SK-N-SH (cell line): ENCODE measurements around the gene TLE5. TPM values are rescaled to one million over a fixed set of nuclear protein-coding genes. Genes with fewer than 3 reads are reported as not detected.

Experiments
- CTCF ChIA-PET: fragments of 300-600, 350-600 bp; formaldehyde crosslinking; extraction: SDS; loops from one replicate; lab custom pipeline; 2021; lab: Yijun Ruan, JAX
- POLR2A ChIA-PET: fragments of 350-600 bp; sonication (Branson Sonifier 250); formaldehyde crosslinking; extraction: SDS; loops from one replicate; lab custom pipeline; 2020; ENCODE audit warnings: antibody characterized with exemption, inconsistent platforms; lab: Yijun Ruan, JAX
- DNase-seq: peaks from one replicate; pipeline ENCODE4 v3.0.0; 2012
- H2AFZ ChIP-seq: fragments of 200-600 bp; sonication (generic); 2 replicates; pipeline ENCODE4 v1.8.1; 2016; ENCODE audit warnings: antibody characterized with exemption, mild to moderate bottlenecking, low read depth
- H3F3A ChIP-seq: fragments of 200-600 bp; sonication (generic); replicated peaks from 2 replicates; pipeline ENCODE3; 2016; ENCODE audit warnings: antibody characterized with exemption, mild to moderate bottlenecking; ENCODE audit not compliant: insufficient read depth
- H3K27ac ChIP-seq, 2 experiments: fragments of 200-500 bp in 1 of 2; fragments of 200-600 bp in 1 of 2; sonication (Bioruptor generic) in 1 of 2; sonication (generic), shearing (Covaris generic) in 1 of 2; 2 replicates each; pipeline versions ENCODE4 v1.5.1 to v1.6.1; 2014 to 2016; ENCODE audit warnings: low read depth in 2 of 2, inconsistent platforms in 1 of 2, low read length in 1 of 2, mild to moderate bottlenecking in 1 of 2, mixed read lengths in 1 of 2
- H3K27me3 ChIP-seq: fragments of 200-600 bp; sonication (generic), shearing (Covaris generic); 2 replicates; pipeline ENCODE4 v1.6.1; 2016; ENCODE audit warnings: mixed run types; ENCODE audit not compliant: insufficient read depth
- H3K36me3 ChIP-seq, 2 experiments: fragments of 200-500 bp in 1 of 2; fragments of 200-600 bp in 1 of 2; sonication (Bioruptor generic) in 1 of 2; sonication (generic) in 1 of 2; replicated peaks in 1 of 2; 2 replicates each; pipeline versions ENCODE3 to v1.5.1; 2014 to 2016; ENCODE audit warnings: low read length in 1 of 2, mild to moderate bottlenecking in 1 of 2; ENCODE audit not compliant: insufficient read depth in 2 of 2, control insufficient read depth in 1 of 2
- H3K4me1 ChIP-seq, 2 experiments: fragments of 200-500 bp in 1 of 2; fragments of 200-600 bp in 1 of 2; sonication (Bioruptor generic) in 1 of 2; sonication (generic), shearing (Covaris generic) in 1 of 2; 2 replicates each; pipeline versions ENCODE4 v1.5.1 to v1.6.1; 2014 to 2016; ENCODE audit warnings: low read depth in 1 of 2, low read length in 1 of 2, mixed run types in 1 of 2; ENCODE audit not compliant: insufficient read depth in 2 of 2, control insufficient read depth in 1 of 2
- H3K4me2 ChIP-seq: fragments of 200-600 bp; sonication (generic), shearing (Covaris generic); 2 replicates; pipeline ENCODE4 v1.6.1; 2017; ENCODE audit warnings: mixed run types
- H3K4me3 ChIP-seq, 2 experiments: fragments of 200-500 bp in 1 of 2; fragments of 200-600 bp in 1 of 2; sonication (Bioruptor generic) in 1 of 2; sonication (generic), shearing (Covaris generic) in 1 of 2; 2 replicates each; pipeline versions ENCODE4 v1.5.1 to v1.8.1; 2014 to 2016; ENCODE audit warnings: low read depth in 2 of 2, inconsistent platforms in 1 of 2, low read length in 1 of 2, mild to moderate bottlenecking in 1 of 2, mixed read lengths in 1 of 2, moderate library complexity in 1 of 2
- H3K79me2 ChIP-seq: fragments of 200-600 bp; sonication (generic); 2 replicates; pipeline ENCODE4 v1.8.1; 2017; ENCODE audit warnings: mild to moderate bottlenecking; ENCODE audit not compliant: insufficient read depth
- H3K9ac ChIP-seq: fragments of 200-600 bp; sonication (generic); 2 replicates; pipeline ENCODE4 v1.6.1; 2017; ENCODE audit warnings: mixed run types
- H3K9me2 ChIP-seq: fragments of 200-600 bp; sonication (generic); 2 replicates; pipeline ENCODE4 v1.6.1; 2017; ENCODE audit warnings: mixed run types
- H3K9me3 ChIP-seq: fragments of 200-600 bp; sonication (generic); 2 replicates; pipeline ENCODE4 v1.6.1; 2017; ENCODE audit warnings: mixed run types, mild to moderate bottlenecking, moderate library complexity
- H4K20me1 ChIP-seq: fragments of 200-600 bp; sonication (generic); 2 replicates; pipeline ENCODE4 v1.6.1; 2017; ENCODE audit warnings: mild to moderate bottlenecking, mixed run types; ENCODE audit not compliant: insufficient read depth
- EP300 ChIP-seq, 2 experiments: IDR thresholded peaks; 2 replicates each; pipeline versions ENCODE4 v1.4.0 to v1.6.1; 2012; ENCODE audit warnings: borderline replicate concordance in 1 of 2, low read depth in 1 of 2, low read length in 1 of 2
- FOXJ3 ChIP-seq: sonication (generic); formaldehyde crosslinking; IDR thresholded peaks from 2 replicates; pipeline ENCODE4 v1.5.1; 2020; ENCODE audit warnings: mild to moderate bottlenecking, missing genetic modification reagents
- FOXM1 ChIP-seq: IDR thresholded peaks from 2 replicates; pipeline ENCODE4 v1.4.0; 2012; ENCODE audit warnings: low read depth, mild to moderate bottlenecking
- GATA2 ChIP-seq: sonication (generic); formaldehyde crosslinking; IDR thresholded peaks from 2 replicates; pipeline ENCODE4 v1.5.0; 2020; ENCODE audit warnings: mild to moderate bottlenecking, missing genetic modification reagents
- MXI1 ChIP-seq: IDR thresholded peaks from 2 replicates; pipeline ENCODE4 v1.6.1; 2012; ENCODE audit warnings: mild to moderate bottlenecking, low read depth, low read length, improper control_type of control experiment
- NFIC ChIP-seq: IDR thresholded peaks from 2 replicates; pipeline ENCODE4 v1.4.0; 2012; ENCODE audit warnings: borderline replicate concordance
- NRF1 ChIP-seq: IDR thresholded peaks from 2 replicates; pipeline ENCODE4 v1.6.1; 2012; ENCODE audit warnings: low read depth, mild to moderate bottlenecking, low read length
- RFX5 ChIP-seq: IDR thresholded peaks from 2 replicates; pipeline ENCODE4 v1.6.1; 2012; ENCODE audit warnings: mild to moderate bottlenecking, improper control_type of control experiment, low read length
- SIN3A ChIP-seq: IDR thresholded peaks from 2 replicates; pipeline ENCODE4 v1.6.1; 2012; ENCODE audit warnings: low read depth, mild to moderate bottlenecking, low read length, moderate library complexity, borderline replicate concordance
- TCF12 ChIP-seq: IDR thresholded peaks from 2 replicates; pipeline ENCODE4 v1.4.0; 2012
- WGBS: methylation state at CpG from one replicate; pipeline ENCODE4 v1.1.6; 2017; ENCODE audit warnings: low lambda C conversion rate; 5-methylcytosine and 5-hydroxymethylcytosine counted together
- polyA plus RNA-seq, 3 experiments: library from polyadenylated mRNA; depleted of rRNA; stranded (reverse); fragments of >200 nt; gene quantifications; 2 replicates each; pipeline ENCODE4 v1.2.3, GENCODE V29; 2012
- TF ChIP-seq, protein P1 (sequence below): IDR thresholded peaks from 2 replicates; pipeline ENCODE4 v1.6.1; 2012; ENCODE audit warnings: mild to moderate bottlenecking, low read depth, low read length, moderate library complexity
- TF ChIP-seq, protein P2 (sequence below): IDR thresholded peaks from 2 replicates; pipeline ENCODE4 v1.4.0; 2012; ENCODE audit warnings: low read depth, borderline replicate concordance
- TF ChIP-seq, protein P3 (sequence below): fragments of 200-600 bp; sonication (generic); IDR thresholded peaks from 2 replicates; pipeline ENCODE4 v1.6.1; 2017; ENCODE audit warnings: antibody characterized with exemption, mild to moderate bottlenecking, moderate library complexity
- TF ChIP-seq, protein P4 (sequence below): IDR thresholded peaks from 2 replicates; pipeline ENCODE4 v1.4.0; 2012; ENCODE audit warnings: low read depth

Gene TLE5
- polyA plus RNA-seq, 1 of the 3 experiments (the other 2 are of a cell fraction) = 519 TPM

DNA sequence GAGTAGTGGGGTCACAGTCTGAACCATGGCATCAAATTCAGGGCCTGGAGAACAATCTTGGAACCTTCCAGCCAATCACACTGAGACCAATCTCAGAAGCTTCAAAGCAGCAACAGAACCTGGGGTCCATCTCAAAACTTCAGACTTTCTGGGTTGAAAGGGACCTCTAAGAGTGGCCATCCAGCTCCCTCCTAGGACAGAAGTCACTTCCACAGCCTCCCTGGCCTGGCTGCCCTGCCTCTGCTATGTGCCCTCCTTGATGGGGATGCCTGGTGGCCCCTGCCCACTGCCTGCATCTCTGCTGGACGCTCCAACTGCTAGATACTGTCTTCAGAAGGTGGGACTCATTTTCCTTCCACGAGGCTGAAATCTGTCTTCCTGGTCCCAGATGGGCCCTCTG is 35.0 kb downstream of the TLE5 start (continued):
- TF ChIP-seq, protein P1, sequence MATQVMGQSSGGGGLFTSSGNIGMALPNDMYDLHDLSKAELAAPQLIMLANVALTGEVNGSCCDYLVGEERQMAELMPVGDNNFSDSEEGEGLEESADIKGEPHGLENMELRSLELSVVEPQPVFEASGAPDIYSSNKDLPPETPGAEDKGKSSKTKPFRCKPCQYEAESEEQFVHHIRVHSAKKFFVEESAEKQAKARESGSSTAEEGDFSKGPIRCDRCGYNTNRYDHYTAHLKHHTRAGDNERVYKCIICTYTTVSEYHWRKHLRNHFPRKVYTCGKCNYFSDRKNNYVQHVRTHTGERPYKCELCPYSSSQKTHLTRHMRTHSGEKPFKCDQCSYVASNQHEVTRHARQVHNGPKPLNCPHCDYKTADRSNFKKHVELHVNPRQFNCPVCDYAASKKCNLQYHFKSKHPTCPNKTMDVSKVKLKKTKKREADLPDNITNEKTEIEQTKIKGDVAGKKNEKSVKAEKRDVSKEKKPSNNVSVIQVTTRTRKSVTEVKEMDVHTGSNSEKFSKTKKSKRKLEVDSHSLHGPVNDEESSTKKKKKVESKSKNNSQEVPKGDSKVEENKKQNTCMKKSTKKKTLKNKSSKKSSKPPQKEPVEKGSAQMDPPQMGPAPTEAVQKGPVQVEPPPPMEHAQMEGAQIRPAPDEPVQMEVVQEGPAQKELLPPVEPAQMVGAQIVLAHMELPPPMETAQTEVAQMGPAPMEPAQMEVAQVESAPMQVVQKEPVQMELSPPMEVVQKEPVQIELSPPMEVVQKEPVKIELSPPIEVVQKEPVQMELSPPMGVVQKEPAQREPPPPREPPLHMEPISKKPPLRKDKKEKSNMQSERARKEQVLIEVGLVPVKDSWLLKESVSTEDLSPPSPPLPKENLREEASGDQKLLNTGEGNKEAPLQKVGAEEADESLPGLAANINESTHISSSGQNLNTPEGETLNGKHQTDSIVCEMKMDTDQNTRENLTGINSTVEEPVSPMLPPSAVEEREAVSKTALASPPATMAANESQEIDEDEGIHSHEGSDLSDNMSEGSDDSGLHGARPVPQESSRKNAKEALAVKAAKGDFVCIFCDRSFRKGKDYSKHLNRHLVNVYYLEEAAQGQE = no peak
- no peak for TF ChIP-seq EP300 (IDR thresholded peaks at IDR 0.05; ENCODE audit: borderline replicate concordance in 1 of 2, low read depth in 1 of 2, low read length in 1 of 2)
- TF ChIP-seq, all 33 proteins: peak for 0

DNA sequence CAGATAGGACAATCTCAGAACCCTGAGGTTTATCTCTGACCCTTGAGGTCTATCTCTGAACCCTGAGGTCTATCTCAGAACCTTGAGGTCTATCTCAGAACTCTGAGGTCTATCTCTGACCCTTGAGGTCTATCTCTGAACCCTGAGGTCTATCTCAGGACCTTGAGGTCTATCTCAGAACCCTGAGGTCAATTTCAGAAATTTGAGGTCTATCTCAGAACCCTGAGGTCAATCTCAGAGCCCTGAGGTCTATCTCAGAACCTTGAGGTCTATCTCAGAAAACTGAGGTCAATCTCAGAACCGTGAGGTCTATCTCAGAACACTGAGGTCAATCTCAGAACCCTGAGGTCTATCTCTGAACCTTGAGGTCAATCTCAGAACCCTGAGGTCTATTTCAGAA is 35.5 kb downstream of the TLE5 start:
- Histone ChIP-seq H3K9me3 (no peaks in the 10 kb centered on the region), H4K20me1 (no peaks in the 10 kb centered on the region), H3K4me3 (no peak overlapping the region), H3F3A (peaks cover 4% of the 10 kb centered on the region), H3K79me2 (no peaks in the 10 kb centered on the region), H3K27me3 (peaks cover 87% of the 10 kb centered on the region), H3K4me1 (peaks cover 0 to 5% of the 10 kb centered on the region in 2 experiments; a peak in 1 of 4 replicates), H3K27ac (no peak overlapping the region), H3K9me2 (no peaks in the 10 kb centered on the region), H2AFZ (no peak overlapping the region), H3K4me2 (no peak overlapping the region), H3K9ac (no peak overlapping the region), H3K36me3 (no peaks in the 10 kb centered on the region)
- ChIA-PET CTCF (interaction anchor here (1.0 to 2.1 kb wide), 3 partner anchors 10 to 53 kb away, joined by 3 to 6 read pairs (median 5); no protein-coding TSS in a partner anchor), POLR2A (no interaction called here)
- no peak for DNase-seq
- 75% methylated on average over 1 of the region's 1 CpG for WGBS
- TF ChIP-seq, protein P2, sequence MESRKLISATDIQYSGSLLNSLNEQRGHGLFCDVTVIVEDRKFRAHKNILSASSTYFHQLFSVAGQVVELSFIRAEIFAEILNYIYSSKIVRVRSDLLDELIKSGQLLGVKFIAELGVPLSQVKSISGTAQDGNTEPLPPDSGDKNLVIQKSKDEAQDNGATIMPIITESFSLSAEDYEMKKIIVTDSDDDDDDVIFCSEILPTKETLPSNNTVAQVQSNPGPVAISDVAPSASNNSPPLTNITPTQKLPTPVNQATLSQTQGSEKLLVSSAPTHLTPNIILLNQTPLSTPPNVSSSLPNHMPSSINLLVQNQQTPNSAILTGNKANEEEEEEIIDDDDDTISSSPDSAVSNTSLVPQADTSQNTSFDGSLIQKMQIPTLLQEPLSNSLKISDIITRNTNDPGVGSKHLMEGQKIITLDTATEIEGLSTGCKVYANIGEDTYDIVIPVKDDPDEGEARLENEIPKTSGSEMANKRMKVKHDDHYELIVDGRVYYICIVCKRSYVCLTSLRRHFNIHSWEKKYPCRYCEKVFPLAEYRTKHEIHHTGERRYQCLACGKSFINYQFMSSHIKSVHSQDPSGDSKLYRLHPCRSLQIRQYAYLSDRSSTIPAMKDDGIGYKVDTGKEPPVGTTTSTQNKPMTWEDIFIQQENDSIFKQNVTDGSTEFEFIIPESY = no peak

DNA sequence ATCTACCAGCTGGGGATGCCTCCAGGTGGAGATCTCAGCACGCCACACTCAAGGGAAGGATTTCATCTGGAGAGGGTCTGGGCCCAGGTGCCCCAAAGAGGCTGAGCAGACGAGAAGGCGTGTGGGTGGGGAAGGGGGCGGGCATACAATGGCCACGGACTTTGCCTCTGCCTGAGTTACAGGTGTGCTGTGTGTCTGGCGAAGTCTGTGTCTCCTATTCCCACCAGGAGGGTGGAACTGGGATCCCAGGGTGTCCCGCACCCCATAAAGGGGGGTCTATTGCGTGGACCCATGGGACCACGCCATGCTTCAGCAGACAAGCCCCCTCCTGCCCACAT is 36.8 kb downstream of the TLE5 start:
- peaks cover 8% of the 10 kb centered on the region for H3F3A ChIP-seq
- no peak for DNase-seq
- CTCF ChIA-PET = interaction anchor here (1.0 to 1.9 kb wide), 6 partner anchors 21 to 64 kb away, joined by 3 to 5 read pairs (median 4); no protein-coding TSS in a partner anchor

More for the DNA sequence above, 36.8 kb downstream of the TLE5 start:
- Histone ChIP-seq H3K4me3 (no peak overlapping the region), H3K27ac (no peak overlapping the region), H3K9me2 (no peaks in the 10 kb centered on the region), H3K9me3 (no peaks in the 10 kb centered on the region), H3K79me2 (no peaks in the 10 kb centered on the region), H2AFZ (no peak overlapping the region), H3K27me3 (peaks cover 84% of the 10 kb centered on the region), H3K9ac (no peak overlapping the region), H4K20me1 (no peaks in the 10 kb centered on the region), H3K4me2 (no peak overlapping the region), H3K4me1 (peaks cover 0 to 5% of the 10 kb centered on the region in 2 experiments; a peak in 1 of 4 replicates), H3K36me3 (no peaks in the 10 kb centered on the region)
- 41% methylated on average over 5 of the region's 9 CpGs for WGBS
- POLR2A ChIA-PET = interaction anchor here (0.8 to 1.2 kb wide), 2 partner anchors 10 to 43 kb away, joined by 3 read pairs; no protein-coding TSS in a partner anchor
- TF ChIP-seq, protein P3, sequence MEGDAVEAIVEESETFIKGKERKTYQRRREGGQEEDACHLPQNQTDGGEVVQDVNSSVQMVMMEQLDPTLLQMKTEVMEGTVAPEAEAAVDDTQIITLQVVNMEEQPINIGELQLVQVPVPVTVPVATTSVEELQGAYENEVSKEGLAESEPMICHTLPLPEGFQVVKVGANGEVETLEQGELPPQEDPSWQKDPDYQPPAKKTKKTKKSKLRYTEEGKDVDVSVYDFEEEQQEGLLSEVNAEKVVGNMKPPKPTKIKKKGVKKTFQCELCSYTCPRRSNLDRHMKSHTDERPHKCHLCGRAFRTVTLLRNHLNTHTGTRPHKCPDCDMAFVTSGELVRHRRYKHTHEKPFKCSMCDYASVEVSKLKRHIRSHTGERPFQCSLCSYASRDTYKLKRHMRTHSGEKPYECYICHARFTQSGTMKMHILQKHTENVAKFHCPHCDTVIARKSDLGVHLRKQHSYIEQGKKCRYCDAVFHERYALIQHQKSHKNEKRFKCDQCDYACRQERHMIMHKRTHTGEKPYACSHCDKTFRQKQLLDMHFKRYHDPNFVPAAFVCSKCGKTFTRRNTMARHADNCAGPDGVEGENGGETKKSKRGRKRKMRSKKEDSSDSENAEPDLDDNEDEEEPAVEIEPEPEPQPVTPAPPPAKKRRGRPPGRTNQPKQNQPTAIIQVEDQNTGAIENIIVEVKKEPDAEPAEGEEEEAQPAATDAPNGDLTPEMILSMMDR = no peak
- TF ChIP-seq FOXJ3 (CRISPR knock-in tag) (no peak), RFX5 (no peak), EP300 (IDR thresholded peaks at IDR 0.05; ENCODE audit: borderline replicate concordance in 1 of 2, low read depth in 1 of 2, low read length in 1 of 2) (no peak), NFIC (no peak), MXI1 (no peak), FOXM1 (no peak), TCF12 (no peak), NRF1 (no peak), SIN3A (no peak), GATA2 (no peak)
- TF ChIP-seq, protein P4, sequence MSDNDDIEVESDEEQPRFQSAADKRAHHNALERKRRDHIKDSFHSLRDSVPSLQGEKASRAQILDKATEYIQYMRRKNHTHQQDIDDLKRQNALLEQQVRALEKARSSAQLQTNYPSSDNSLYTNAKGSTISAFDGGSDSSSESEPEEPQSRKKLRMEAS = no peak
